ENCODE results near the gene TAP2. TPM values are rescaled to one million over a fixed set of nuclear protein-coding genes. Genes with fewer than 3 reads are reported as not detected.

Gene TAP2
- total and polyA plus RNA-seq, 2 of the 13 experiments (the other 11 are each of a cell fraction or from before 2014, with no cell fraction given): 10.3 to 17.6 TPM

- H3K4me2 ChIP-seq (ENCODE audit: low read depth, low read length): no peak overlapping the region
- H2AFZ ChIP-seq (ENCODE audit: low read length): no peak overlapping the region
- intact Hi-C loops (cut with micrococcal nuclease; ENCODE audit: unreplicated experiment): loop anchor here (1.0 kb wide), 3 partner anchors 29 to 70 kb away; partner anchors contain the start of gene TAP2
- in situ Hi-C loops (cut with HindIII; ENCODE audit: extremely low pct_ligation_motif_present, low pct_unique_long_range_greater_than_20kb): loop anchor here (5.0 kb wide), 1 partner anchor 35 kb away; no protein-coding TSS in a partner anchor
- H3K9me3 ChIP-seq (ENCODE audit: low read length): no peaks in the 10 kb centered on the region
- 0 out of 2 replicates have a peak, but pooled peaks cover 9% of the 10 kb centered on the region for H3K4me1 ChIP-seq (ENCODE audit: insufficient read depth, low read length)
- BruUV-seq (replicated peaks): no TSS peak
- CTCF ChIA-PET (ENCODE audit: low intra/inter-chr PET ratio, low total read pairs): interaction anchor here (0.8 to 4.1 kb wide), 7 partner anchors 14 to 454 kb away, joined by 3 to 65 read pairs (median 4); partner anchors contain the start of genes PSMB9, TAP1 and TAP2
- H3K36me3 ChIP-seq (replicated peaks in 1 of 2; ENCODE audit: control insufficient read depth in 1 of 2, insufficient read depth in 2 of 2, low read length in 2 of 2): no peaks in the 10 kb centered on the region
- no peak for ATAC-seq
- WGBS (ENCODE audit: low lambda C conversion rate): 12% methylated on average over 8 of the region's 8 CpGs
- POLR2A ChIA-PET: interaction anchor here (0.6 to 2.3 kb wide), 6 partner anchors 14 to 337 kb away, joined by 3 to 23 read pairs (median 8); partner anchors contain the start of genes HSD17B8, PSMB8, PSMB9 and TAP1
- no peaks in the 10 kb centered on the region for H3K79me2 ChIP-seq (ENCODE audit: insufficient read depth, low read length)
- FAIRE-seq: no peak
- H3K27me3 ChIP-seq (ENCODE audit: control insufficient read depth in 1 of 2, insufficient read depth in 2 of 2, low read length in 2 of 2): peaks cover 0 to 19% of the 10 kb centered on the region in 2 experiments; a peak in 3 of 5 replicates
- no peak for DNase-seq (ENCODE audit: low spot score)
- no peaks in the 10 kb centered on the region for H4K20me1 ChIP-seq (ENCODE audit: insufficient read depth, low read length)
- H3K9ac ChIP-seq (ENCODE audit: insufficient read depth, low read depth, low read length): no peak overlapping the region
- H3K27ac ChIP-seq (ENCODE audit: extremely low read length, insufficient read depth, low read length): no peak overlapping the region
- TF ChIP-seq ZNF7 (CRISPR knock-in tag; IDR thresholded peaks at IDR 0.05): no peak
- TF ChIP-seq ZBTB42 (CRISPR knock-in tag; IDR thresholded peaks at IDR 0.05): no peak
- TF ChIP-seq SALL2 (CRISPR knock-in tag; IDR thresholded peaks at IDR 0.05): no peak
- TF ChIP-seq ZNF260 (CRISPR knock-in tag; IDR thresholded peaks at IDR 0.05; ENCODE audit: borderline replicate concordance, low read depth): no peak
- no peak for TF ChIP-seq ZNF513 (CRISPR knock-in tag; conservative IDR thresholded peaks at IDR 0.05)
- no peak for TF ChIP-seq ARID4A (CRISPR knock-in tag; IDR thresholded peaks at IDR 0.05; ENCODE audit: borderline replicate concordance)
- no peak for TF ChIP-seq ZMYM2 (CRISPR knock-in tag; IDR thresholded peaks at IDR 0.05)
- TF ChIP-seq HNRNPUL1 (IDR thresholded peaks at IDR 0.05; ENCODE audit: low read depth, low read length): no peak
- TF ChIP-seq ZNF230 (CRISPR knock-in tag; IDR thresholded peaks at IDR 0.05): no peak
- H3K4me3 ChIP-seq (replicated peaks in 1 of 3; ENCODE audit: insufficient read depth in 1 of 3, low read depth in 2 of 3, low read length in 3 of 3): no peak overlapping the region
Measured at GRCh38 chr6:32867554-32868256, 29.2 kb upstream of the TAP2 start.
